KMS-11 (cell line): ENCODE results near the gene NKX1-1.

Experiments
- H2AFZ ChIP-seq: fragments of 200-600 bp; sonication (generic); 2 replicates; pipeline ENCODE4 v1.6.1; 2016; ENCODE audit warnings: antibody characterized with exemption, mixed run types, low read depth
- H3K27ac ChIP-seq: fragments of 200-600 bp; sonication (generic); 2 replicates; pipeline ENCODE4 v1.6.1; 2016; ENCODE audit warnings: mild to moderate bottlenecking, mixed run types
- H3K27me3 ChIP-seq: fragments of 200-600 bp; sonication (generic); 2 replicates; pipeline ENCODE4 v1.6.1; 2017; ENCODE audit warnings: mild to moderate bottlenecking, low read depth, mixed run types, moderate library complexity; ENCODE audit not compliant: insufficient read depth
- H3K36me3 ChIP-seq: fragments of 200-600 bp; sonication (generic); 2 replicates; pipeline ENCODE4 v1.6.1; 2017; ENCODE audit warnings: mild to moderate bottlenecking, mixed run types; ENCODE audit not compliant: insufficient read depth
- H3K4me1 ChIP-seq: fragments of 200-600 bp; sonication (generic); 2 replicates; pipeline ENCODE4 v1.6.1; 2016; ENCODE audit warnings: mild to moderate bottlenecking, low read depth, mixed run types; ENCODE audit not compliant: poor library complexity, severe bottlenecking
- H3K4me2 ChIP-seq: fragments of 200-600 bp; sonication (generic); 2 replicates; pipeline ENCODE4 v1.7.0; 2016; ENCODE audit warnings: mild to moderate bottlenecking, mixed run types
- H3K4me3 ChIP-seq: fragments of 200-600 bp; sonication (generic); IDR thresholded peaks from 2 replicates; pipeline ENCODE4 v1.6.1; 2017; ENCODE audit warnings: low read depth, low read length, mixed read lengths; ENCODE audit not compliant: insufficient read depth
- H3K79me2 ChIP-seq: fragments of 200-600 bp; sonication (generic); 2 replicates; pipeline ENCODE4 v1.6.1; 2016; ENCODE audit warnings: low read depth, mixed run types; ENCODE audit not compliant: insufficient read depth
- H3K9ac ChIP-seq: fragments of 200-600 bp; sonication (generic); 2 replicates; pipeline ENCODE4 v1.6.1; 2016; ENCODE audit warnings: mild to moderate bottlenecking, mixed run types
- H4K20me1 ChIP-seq: fragments of 200-600 bp; sonication (generic); 2 replicates; pipeline ENCODE4 v1.6.1; 2016; ENCODE audit warnings: mild to moderate bottlenecking, mixed run types; ENCODE audit not compliant: insufficient read depth
- CTCF ChIP-seq: fragments of 200-600 bp; sonication (generic); conservative IDR thresholded peaks from 2 replicates; pipeline ENCODE4 v1.6.1; 2017; ENCODE audit warnings: low read depth, mild to moderate bottlenecking, antibody characterized with exemption, low read length, moderate library complexity, mixed read lengths

Gene NKX1-1

GRCh38 chr4:1411436-1412375, 5.5 kb upstream of the NKX1-1 start:
- Histone ChIP-seq H3K9ac (no peak overlapping the region), H4K20me1 (no peaks in the 10 kb centered on the region), H3K4me1 (no peaks in the 10 kb centered on the region), H3K4me3 (no peak overlapping the region), H3K27ac (no peak overlapping the region), H3K36me3 (no peaks in the 10 kb centered on the region), H3K4me2 (no peak overlapping the region), H2AFZ (no peak overlapping the region), H3K27me3 (no peaks in the 10 kb centered on the region), H3K79me2 (no peaks in the 10 kb centered on the region)
- no peak for TF ChIP-seq CTCF

GRCh38 chr4:1410491-1411325, 4.5 kb upstream of the NKX1-1 start:
- no peak overlapping the region for H3K4me3 ChIP-seq
- H4K20me1 ChIP-seq = no peaks in the 10 kb centered on the region
- TF ChIP-seq CTCF = no peak

GRCh38 chr4:1409491-1410425, 3.5 kb upstream of the NKX1-1 start:
- no peaks in the 10 kb centered on the region for H3K36me3 ChIP-seq
- H3K4me2 ChIP-seq = no peak overlapping the region
- H3K9ac ChIP-seq = no peak overlapping the region
- H2AFZ ChIP-seq = no peak overlapping the region
- H3K79me2 ChIP-seq = no peaks in the 10 kb centered on the region
- no peak overlapping the region for H3K4me3 ChIP-seq
- no peaks in the 10 kb centered on the region for H4K20me1 ChIP-seq
- H3K27ac ChIP-seq = no peak overlapping the region
- TF ChIP-seq CTCF = no peak
- no peaks in the 10 kb centered on the region for H3K4me1 ChIP-seq
- H3K27me3 ChIP-seq = no peaks in the 10 kb centered on the region

More at GRCh38 chr4:1410491-1411325, 4.5 kb upstream of the NKX1-1 start:
- Histone ChIP-seq H3K79me2 (no peaks in the 10 kb centered on the region), H3K27ac (no peak overlapping the region), H2AFZ (no peak overlapping the region), H3K9ac (no peak overlapping the region), H3K36me3 (no peaks in the 10 kb centered on the region), H3K4me1 (no peaks in the 10 kb centered on the region), H3K27me3 (no peaks in the 10 kb centered on the region), H3K4me2 (no peak overlapping the region)

GRCh38 chr4:1409079-1409478, 2.8 kb upstream of the NKX1-1 start:
- no peak for TF ChIP-seq CTCF

More at GRCh38 chr4:1409079-1409478, 2.8 kb upstream of the NKX1-1 start:
- Histone ChIP-seq H3K36me3 (no peaks in the 10 kb centered on the region), H3K79me2 (no peaks in the 10 kb centered on the region), H3K4me3 (no peak overlapping the region), H4K20me1 (no peaks in the 10 kb centered on the region), H3K4me1 (no peaks in the 10 kb centered on the region), H3K27me3 (no peaks in the 10 kb centered on the region), H3K27ac (no peak overlapping the region), H3K4me2 (no peak overlapping the region), H2AFZ (no peak overlapping the region), H3K9ac (no peak overlapping the region)
